ENCODE data around the gene ANKZF1.

- TF ChIP-seq GATA2 (IDR thresholded peaks at IDR 0.05; ENCODE audit: low read depth, low read length) = no peak
- no peak for TF ChIP-seq GATA3 (IDR thresholded peaks at IDR 0.05; ENCODE audit: low read depth, low read length)
Measured at GRCh38 chr2:219215871-219216534, 13.6 kb upstream of the ANKZF1 start.

All from SH-SY5Y (cell line).